HEK293T (cell line): ENCODE results near the gene KCNG2.

ENCODE experiments used
- CTCF ChIA-PET: fragments of 350-600 bp; formaldehyde crosslinking; extraction: SDS; loops from one replicate; lab custom pipeline; 2021; ENCODE audit warnings: antibody characterized with exemption, inconsistent platforms; lab: Yijun Ruan, JAX
- POLR2A ChIA-PET: fragments of 350-600 bp; formaldehyde crosslinking; extraction: SDS; loops from one replicate; lab custom pipeline; 2020; ENCODE audit warnings: antibody characterized with exemption, inconsistent platforms; lab: Yijun Ruan, JAX
- DNase-seq: peaks from one replicate; pipeline ENCODE4 v3.0.0; 2012; ENCODE audit warnings: mixed read lengths; ENCODE audit errors: extremely low spot score
- ARNT ChIP-seq: fragments of 450-650 bp; IDR thresholded peaks from 2 replicates; pipeline ENCODE4 v1.6.1; 2017; ENCODE audit warnings: mild to moderate bottlenecking
- BHLHE40 ChIP-seq: fragments of 450-650 bp; IDR thresholded peaks from 2 replicates; pipeline ENCODE4 v1.6.1; 2016; ENCODE audit warnings: mild to moderate bottlenecking, moderate library complexity, borderline replicate concordance
- CTBP1 ChIP-seq: fragments of 450-650 bp; IDR thresholded peaks from 2 replicates; pipeline ENCODE4 v1.6.1; 2016; ENCODE audit warnings: borderline replicate concordance
- ELF4 ChIP-seq: fragments of 450-650 bp; IDR thresholded peaks from 2 replicates; pipeline ENCODE4 v1.6.1; 2017; ENCODE audit warnings: antibody characterized with exemption
- FOXA1 ChIP-seq: fragments of 450-650 bp; IDR thresholded peaks from 2 replicates; pipeline ENCODE4 v1.6.1; 2016; ENCODE audit warnings: mild to moderate bottlenecking
- FOXK2 ChIP-seq: fragments of 450-650 bp; IDR thresholded peaks from 2 replicates; pipeline ENCODE4 v1.6.1; 2016; ENCODE audit warnings: mild to moderate bottlenecking
- FOXM1 ChIP-seq: fragments of 450-650 bp; IDR thresholded peaks from 2 replicates; pipeline ENCODE4 v1.6.1; 2017; ENCODE audit warnings: mild to moderate bottlenecking, borderline replicate concordance
- HDGF ChIP-seq: fragments of 450-650 bp; IDR thresholded peaks from 2 replicates; pipeline ENCODE4 v1.6.1; 2017; ENCODE audit warnings: antibody characterized with exemption, borderline replicate concordance
- L3MBTL2 ChIP-seq: fragments of 450-650 bp; conservative IDR thresholded peaks from 2 replicates; pipeline ENCODE4 v1.6.1; 2016; ENCODE audit warnings: mild to moderate bottlenecking
- LEF1 ChIP-seq: fragments of 450-650 bp; IDR thresholded peaks from 2 replicates; pipeline ENCODE4 v1.6.1; 2017; ENCODE audit warnings: mild to moderate bottlenecking, borderline replicate concordance
- NFRKB ChIP-seq: fragments of 450-650 bp; IDR thresholded peaks from 2 replicates; pipeline ENCODE4 v1.6.1; 2016; ENCODE audit warnings: mild to moderate bottlenecking, moderate library complexity
- SP1 ChIP-seq: fragments of 450-650 bp; IDR thresholded peaks from 2 replicates; pipeline ENCODE4 v1.6.1; 2017
- SUZ12 ChIP-seq: fragments of 450-650 bp; IDR thresholded peaks from 2 replicates; pipeline ENCODE4 v1.6.1; 2016; ENCODE audit warnings: mild to moderate bottlenecking
- TARDBP ChIP-seq: fragments of 450-650 bp; IDR thresholded peaks from 2 replicates; pipeline ENCODE4 v1.6.1; 2016
- ZNF384 ChIP-seq: fragments of 450-650 bp; IDR thresholded peaks from 2 replicates; pipeline ENCODE4 v1.6.1; 2016
- TF ChIP-seq, protein P1 (sequence below): fragments of 450-650 bp; IDR thresholded peaks from 2 replicates; pipeline ENCODE4 v1.6.1; 2016

Gene KCNG2

DNA sequence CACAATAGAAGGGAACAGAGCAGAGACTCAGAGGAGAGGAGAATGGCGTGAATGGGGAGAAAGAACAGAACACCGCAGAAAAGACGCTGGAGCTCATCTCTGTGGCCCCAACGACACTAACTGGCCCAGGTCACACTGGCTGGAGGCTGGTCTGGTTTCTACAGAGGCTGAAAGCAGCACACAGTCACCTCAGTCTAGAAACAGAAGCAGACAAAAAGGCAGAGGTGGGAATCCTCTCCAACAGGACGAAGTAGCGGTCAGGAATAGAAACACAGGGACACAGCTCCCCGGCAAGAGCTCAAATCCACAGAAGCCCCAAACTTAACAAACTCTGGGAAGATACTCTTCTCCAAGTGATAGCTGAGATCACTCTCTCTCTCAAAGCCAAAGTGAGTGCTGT, 144.5 kb downstream of the KCNG2 start:
- no peak for DNase-seq
- CTCF ChIA-PET, result no interaction called here
- TF ChIP-seq HDGF (no peak), SUZ12 (no peak), ELF4 (no peak), NFRKB (no peak), CTBP1 (no peak), ARNT (no peak), SP1 (no peak), BHLHE40 (no peak), L3MBTL2 (no peak), FOXK2 (no peak), TARDBP (no peak), LEF1 (no peak)
- POLR2A ChIA-PET, result interaction anchor here (1.7 kb wide), 1 partner anchor 8 kb away, joined by 3 read pairs; no protein-coding TSS in a partner anchor

DNA sequence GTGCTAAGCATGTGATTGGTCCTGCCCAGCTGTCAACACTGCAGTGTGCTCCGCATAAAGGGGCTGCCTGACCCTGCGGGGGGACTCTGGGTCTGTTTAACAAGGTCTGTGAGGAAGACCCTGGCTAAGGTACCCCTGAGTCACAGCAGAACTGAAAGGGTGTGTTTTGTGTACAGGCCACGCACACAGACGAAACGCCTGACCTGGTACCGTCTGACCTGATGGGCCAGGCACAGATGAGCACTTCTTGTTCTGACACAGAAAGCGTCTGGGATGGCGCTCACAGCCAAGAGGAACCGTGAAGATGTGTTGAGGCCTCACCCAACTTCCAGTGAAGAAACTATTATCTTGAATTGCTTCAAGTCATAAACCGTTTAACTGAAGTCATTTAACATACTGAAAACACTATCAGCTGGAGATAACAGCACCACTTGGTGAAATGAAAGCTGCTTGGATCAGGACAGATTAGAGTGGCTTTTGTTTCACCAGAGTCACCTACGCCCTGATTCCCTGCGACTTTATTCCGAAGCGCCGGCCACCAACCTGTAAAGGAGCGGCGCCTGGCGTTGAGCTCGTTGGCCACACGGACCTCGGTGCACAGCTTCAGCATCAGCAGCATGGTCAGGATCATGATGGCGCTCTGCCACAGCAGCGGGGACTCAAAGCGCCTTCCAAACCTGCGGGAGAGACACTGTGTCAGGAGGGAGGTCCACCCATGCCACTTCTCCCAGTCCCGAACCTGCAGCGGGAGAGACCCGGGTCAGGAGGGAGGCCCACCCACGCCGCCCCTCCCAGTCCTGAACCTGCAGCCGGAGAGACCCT, 145.3 kb downstream of the KCNG2 start:
- TF ChIP-seq ARNT (no peak), FOXM1 (no peak), NFRKB (no peak), SUZ12 (no peak), BHLHE40 (no peak), ZNF384 (no peak), TARDBP (no peak), ELF4 (no peak), HDGF (no peak), CTBP1 (no peak), SP1 (no peak), L3MBTL2 (no peak), LEF1 (no peak), FOXA1 (no peak), FOXK2 (no peak)
- TF ChIP-seq, protein P1, sequence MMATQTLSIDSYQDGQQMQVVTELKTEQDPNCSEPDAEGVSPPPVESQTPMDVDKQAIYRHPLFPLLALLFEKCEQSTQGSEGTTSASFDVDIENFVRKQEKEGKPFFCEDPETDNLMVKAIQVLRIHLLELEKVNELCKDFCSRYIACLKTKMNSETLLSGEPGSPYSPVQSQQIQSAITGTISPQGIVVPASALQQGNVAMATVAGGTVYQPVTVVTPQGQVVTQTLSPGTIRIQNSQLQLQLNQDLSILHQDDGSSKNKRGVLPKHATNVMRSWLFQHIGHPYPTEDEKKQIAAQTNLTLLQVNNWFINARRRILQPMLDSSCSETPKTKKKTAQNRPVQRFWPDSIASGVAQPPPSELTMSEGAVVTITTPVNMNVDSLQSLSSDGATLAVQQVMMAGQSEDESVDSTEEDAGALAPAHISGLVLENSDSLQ, result no peak
- no peak for DNase-seq
- CTCF ChIA-PET, result no interaction called here
- POLR2A ChIA-PET, result interaction anchor here (1.7 kb wide), 1 partner anchor 7 kb away, joined by 3 read pairs; no protein-coding TSS in a partner anchor

DNA sequence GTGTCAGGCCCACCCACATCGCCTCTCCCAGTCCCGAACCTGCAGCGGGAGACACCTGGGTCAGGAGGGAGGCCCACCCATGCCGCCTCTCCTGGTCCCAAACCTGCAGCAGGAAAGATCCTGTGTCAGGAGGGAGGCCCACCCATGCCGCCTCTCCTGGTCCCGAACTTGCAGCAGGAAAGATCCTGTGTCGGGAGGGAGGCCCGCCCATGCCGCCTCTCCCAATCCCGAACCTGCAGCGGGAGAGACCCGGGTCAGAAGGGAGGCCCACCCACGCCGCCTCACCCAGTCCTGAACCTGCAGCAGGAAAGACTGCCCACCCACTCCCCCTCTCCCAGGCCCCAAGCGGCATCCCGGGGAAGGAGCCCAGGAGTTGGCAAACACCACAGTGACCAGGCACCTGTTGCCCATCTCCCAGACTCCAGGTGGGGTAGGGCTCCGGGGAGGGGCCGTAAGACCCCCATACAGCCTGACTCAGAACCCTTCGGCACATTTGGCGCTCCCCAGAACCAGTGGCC, 145.9 kb downstream of the KCNG2 start:
- ChIA-PET POLR2A (no interaction called here), CTCF (no interaction called here)
- DNase-seq, result no peak
- TF ChIP-seq L3MBTL2 (no peak), CTBP1 (no peak), ELF4 (no peak), BHLHE40 (no peak), FOXA1 (no peak), LEF1 (no peak), FOXM1 (no peak), SUZ12 (no peak), FOXK2 (no peak), TARDBP (no peak), HDGF (no peak), SP1 (no peak)
- TF ChIP-seq, protein P1, result no peak

DNA sequence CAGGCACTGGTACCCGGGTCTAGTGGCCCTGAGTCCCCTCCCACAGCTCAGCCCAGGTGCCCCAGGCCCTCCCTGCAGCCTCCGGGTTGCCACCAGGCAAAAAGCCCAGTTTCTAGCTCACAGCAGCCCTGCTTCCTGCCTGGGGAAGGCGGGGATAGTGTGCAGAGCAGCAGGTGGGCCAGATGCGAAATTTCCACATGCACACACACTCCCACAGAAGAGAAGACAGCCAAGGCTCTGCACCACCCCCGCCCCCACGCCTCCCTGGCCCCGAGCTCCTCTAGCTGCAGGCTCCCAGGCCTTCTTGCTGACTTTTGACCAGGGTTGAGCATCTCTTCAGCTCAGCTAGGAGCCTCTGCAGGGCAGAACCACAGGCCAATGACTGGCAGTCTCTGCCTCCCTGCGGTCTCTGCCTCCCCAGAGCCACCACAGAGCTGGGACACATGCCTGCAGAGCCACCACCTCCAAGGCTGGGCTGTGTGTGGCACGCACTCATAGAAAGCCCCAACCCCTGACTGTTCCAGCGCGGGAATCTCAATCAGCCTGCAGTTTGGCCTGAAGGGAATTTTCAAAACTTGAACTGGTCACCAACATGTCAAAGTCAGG, 146.5 kb downstream of the KCNG2 start:
- DNase-seq, result no peak
- POLR2A ChIA-PET, result no interaction called here
- TF ChIP-seq NFRKB (no peak), SP1 (no peak), ZNF384 (no peak), LEF1 (no peak), FOXM1 (no peak), HDGF (no peak), ELF4 (no peak), ARNT (no peak), SUZ12 (no peak), FOXA1 (no peak), CTBP1 (no peak), FOXK2 (no peak), TARDBP (no peak), L3MBTL2 (no peak), BHLHE40 (no peak)
- TF ChIP-seq, protein P1, result no peak
- CTCF ChIA-PET, result no interaction called here

DNA sequence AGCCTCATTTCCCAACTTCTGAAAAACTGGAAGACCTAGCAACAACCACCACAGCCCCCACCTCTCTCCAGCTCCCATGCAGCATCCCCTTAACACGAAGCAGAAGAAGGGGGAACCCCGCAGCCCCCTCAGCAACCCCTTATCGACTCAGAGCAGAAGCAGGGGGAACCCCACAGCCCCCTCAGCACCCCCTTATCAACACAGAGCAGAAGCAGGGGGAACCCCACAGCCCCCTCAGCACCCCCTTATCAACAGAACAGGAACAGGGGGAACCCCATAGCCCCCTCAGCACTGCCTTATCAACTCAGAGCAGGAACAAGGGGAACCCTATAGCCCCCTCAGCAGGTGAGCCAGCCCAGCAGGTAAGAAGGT, 147.0 kb downstream of the KCNG2 start:
- ChIA-PET CTCF (no interaction called here), POLR2A (no interaction called here)
- TF ChIP-seq LEF1 (no peak), ZNF384 (no peak)
- no peak for DNase-seq
